BLaER1 (cell line): ENCODE results near the gene COMTD1.
"Not testable (repeated sequence)": the region's sequence is repeated elsewhere in the genome, so short reads cannot be mapped to it uniquely, and the experiment has no call there.

Experiments
- H3K27ac ChIP-seq: shearing (Covaris generic); formaldehyde crosslinking; 2 replicates; pipeline ENCODE4 v1.8.1; 2022
- H3K27me3 ChIP-seq: shearing (Covaris generic); formaldehyde crosslinking; 2 replicates; pipeline ENCODE4 v1.8.1; 2022
- H3K36me3 ChIP-seq: shearing (Covaris generic); formaldehyde crosslinking; 2 replicates; pipeline ENCODE4 v1.8.1; 2022
- H3K4me1 ChIP-seq: shearing (Covaris generic); formaldehyde crosslinking; 2 replicates; pipeline ENCODE4 v1.8.1; 2022
- H3K4me2 ChIP-seq: shearing (Covaris generic); formaldehyde crosslinking; 2 replicates; pipeline ENCODE4 v1.8.1; 2022
- H3K4me3 ChIP-seq: shearing (Covaris generic); formaldehyde crosslinking; 2 replicates; pipeline ENCODE4 v1.8.1; 2022
- H3K9ac ChIP-seq: shearing (Covaris generic); formaldehyde crosslinking; 2 replicates; pipeline ENCODE4 v1.8.1; 2022
- H3K9me3 ChIP-seq: shearing (Covaris generic); formaldehyde crosslinking; 2 replicates; pipeline ENCODE4 v1.8.1; 2022
- H4K20me1 ChIP-seq: shearing (Covaris generic); formaldehyde crosslinking; 2 replicates; pipeline ENCODE4 v1.8.1; 2022
- Cebpa-rat ChIP-seq: shearing (Covaris generic); IDR thresholded peaks from 2 replicates; pipeline ENCODE4 v1.8.1; 2022

COMTD1 gene

GRCh38 chr10:75208181-75208580, 27.6 kb downstream of the COMTD1 start:
- no peak overlapping the region for H3K4me2 ChIP-seq
- TF ChIP-seq Cebpa-rat: no peak

GRCh38 chr10:75207857-75208144, 28.0 kb downstream of the COMTD1 start:
- TF ChIP-seq Cebpa-rat: no peak
- Histone ChIP-seq H3K4me3 (no peak overlapping the region), H3K27ac (no peak overlapping the region), H3K4me1 (peaks cover 24% of the 10 kb centered on the region), H3K9ac (no peak overlapping the region), H4K20me1 (peaks cover 22% of the 10 kb centered on the region), H3K9me3 (no peaks in the 10 kb centered on the region), H3K4me2 (no peak overlapping the region), H3K36me3 (peaks cover 8% of the 10 kb centered on the region), H3K27me3 (no peaks in the 10 kb centered on the region)

More at GRCh38 chr10:75208181-75208580, 27.6 kb downstream of the COMTD1 start:
- H4K20me1 ChIP-seq: peaks cover 26% of the 10 kb centered on the region
- peaks cover 24% of the 10 kb centered on the region for H3K4me1 ChIP-seq
- H3K9ac ChIP-seq: no peak overlapping the region
- H3K27ac ChIP-seq: no peak overlapping the region
- H3K4me3 ChIP-seq: no peak overlapping the region
- H3K36me3 ChIP-seq: peaks cover 12% of the 10 kb centered on the region
- no peaks in the 10 kb centered on the region for H3K27me3 ChIP-seq
- no peaks in the 10 kb centered on the region for H3K9me3 ChIP-seq

- H3K4me1 ChIP-seq: peaks cover 20% of the 10 kb centered on the region
These were observed 28.5 kb downstream of the COMTD1 start for GRCh38 chr10:75207079-75207856.

GRCh38 chr10:75206638-75207037, 29.1 kb downstream of the COMTD1 start:
- H4K20me1 ChIP-seq: peaks cover 10% of the 10 kb centered on the region
- not testable (repeated sequence) for H3K9me3 ChIP-seq, H3K9ac ChIP-seq, H3K4me2 ChIP-seq, H3K27me3 ChIP-seq, H3K27ac ChIP-seq, H3K36me3 ChIP-seq, H3K4me3 ChIP-seq
- peaks cover 14% of the 10 kb centered on the region for H3K4me1 ChIP-seq

More at GRCh38 chr10:75207079-75207856, 28.5 kb downstream of the COMTD1 start:
- H4K20me1 ChIP-seq: peaks cover 16% of the 10 kb centered on the region
- no peaks in the 10 kb centered on the region for H3K27me3 ChIP-seq
- TF ChIP-seq Cebpa-rat: no peak
- H3K4me2 ChIP-seq: no peak overlapping the region
- no peaks in the 10 kb centered on the region for H3K9me3 ChIP-seq
- no peak overlapping the region for H3K27ac ChIP-seq
- H3K9ac ChIP-seq: no peak overlapping the region
- H3K36me3 ChIP-seq: peaks cover 3% of the 10 kb centered on the region
- H3K4me3 ChIP-seq: no peak overlapping the region

GRCh38 chr10:75205908-75206307, 29.8 kb downstream of the COMTD1 start:
- no peak overlapping the region for H3K4me2 ChIP-seq
- no peaks in the 10 kb centered on the region for H3K36me3 ChIP-seq
- H3K27ac ChIP-seq: no peak overlapping the region
- H3K4me3 ChIP-seq: no peak overlapping the region
- H3K4me1 ChIP-seq: peaks cover 12% of the 10 kb centered on the region
- H4K20me1 ChIP-seq: peaks cover 3% of the 10 kb centered on the region; the same call in 1 of the 2 replicates
- no peaks in the 10 kb centered on the region for H3K9me3 ChIP-seq
- TF ChIP-seq Cebpa-rat: no peak
- no peak overlapping the region for H3K9ac ChIP-seq
- no peaks in the 10 kb centered on the region for H3K27me3 ChIP-seq

GRCh38 chr10:75203724-75204123, 32.0 kb downstream of the COMTD1 start:
- Histone ChIP-seq H3K9me3 (no peaks in the 10 kb centered on the region), H4K20me1 (no peaks in the 10 kb centered on the region), H3K27me3 (no peaks in the 10 kb centered on the region), H3K9ac (no peak overlapping the region), H3K4me1 (0 out of 2 replicates have a peak, but pooled peaks cover under 1% of the 10 kb centered on the region), H3K4me3 (no peak overlapping the region), H3K4me2 (no peak overlapping the region), H3K36me3 (no peaks in the 10 kb centered on the region), H3K27ac (no peak overlapping the region)
- no peak for TF ChIP-seq Cebpa-rat

- not testable (repeated sequence) for H3K4me1 ChIP-seq, H3K9me3 ChIP-seq, H3K27me3 ChIP-seq, H3K36me3 ChIP-seq, H4K20me1 ChIP-seq, H3K27ac ChIP-seq, H3K9ac ChIP-seq, H3K4me2 ChIP-seq, H3K4me3 ChIP-seq
These were observed 32.6 kb downstream of the COMTD1 start for GRCh38 chr10:75203046-75203620.

- TF ChIP-seq Cebpa-rat: no peak
- Histone ChIP-seq H4K20me1 (no peaks in the 10 kb centered on the region), H3K4me1 (no peaks in the 10 kb centered on the region), H3K4me3 (no peak overlapping the region), H3K9ac (no peak overlapping the region), H3K27ac (no peak overlapping the region), H3K9me3 (no peaks in the 10 kb centered on the region), H3K4me2 (no peak overlapping the region), H3K36me3 (no peaks in the 10 kb centered on the region), H3K27me3 (no peaks in the 10 kb centered on the region)
These were observed 33.3 kb downstream of the COMTD1 start for GRCh38 chr10:75202321-75203045.

- Histone ChIP-seq H3K27ac (no peak overlapping the region), H3K27me3 (no peaks in the 10 kb centered on the region), H3K4me3 (no peak overlapping the region), H4K20me1 (no peaks in the 10 kb centered on the region), H3K36me3 (peaks cover 2% of the 10 kb centered on the region; the same call in 1 of the 2 replicates), H3K4me2 (no peak overlapping the region), H3K9ac (no peak overlapping the region), H3K4me1 (no peaks in the 10 kb centered on the region), H3K9me3 (no peaks in the 10 kb centered on the region)
- TF ChIP-seq Cebpa-rat: no peak
These were observed 33.9 kb downstream of the COMTD1 start for GRCh38 chr10:75201793-75202307.

GRCh38 chr10:75199949-75200348, 35.8 kb downstream of the COMTD1 start:
- H3K27me3 ChIP-seq, H3K4me1 ChIP-seq, H3K9me3 ChIP-seq, H3K4me2 ChIP-seq, H3K4me3 ChIP-seq, H3K9ac ChIP-seq, H4K20me1 ChIP-seq, H3K27ac ChIP-seq: not testable (repeated sequence)
- H3K36me3 ChIP-seq: peaks cover 19% of the 10 kb centered on the region; the same call in 1 of the 2 replicates
